ENCODE results near the gene NOS1AP. TPM values are rescaled to one million over a fixed set of nuclear protein-coding genes. Genes with fewer than 3 reads are reported as not detected.

The NOS1AP gene
- total RNA-seq, 3 donors from 2014 or later, result 11.8 to 17.4 (median 14.3) TPM

DNA sequence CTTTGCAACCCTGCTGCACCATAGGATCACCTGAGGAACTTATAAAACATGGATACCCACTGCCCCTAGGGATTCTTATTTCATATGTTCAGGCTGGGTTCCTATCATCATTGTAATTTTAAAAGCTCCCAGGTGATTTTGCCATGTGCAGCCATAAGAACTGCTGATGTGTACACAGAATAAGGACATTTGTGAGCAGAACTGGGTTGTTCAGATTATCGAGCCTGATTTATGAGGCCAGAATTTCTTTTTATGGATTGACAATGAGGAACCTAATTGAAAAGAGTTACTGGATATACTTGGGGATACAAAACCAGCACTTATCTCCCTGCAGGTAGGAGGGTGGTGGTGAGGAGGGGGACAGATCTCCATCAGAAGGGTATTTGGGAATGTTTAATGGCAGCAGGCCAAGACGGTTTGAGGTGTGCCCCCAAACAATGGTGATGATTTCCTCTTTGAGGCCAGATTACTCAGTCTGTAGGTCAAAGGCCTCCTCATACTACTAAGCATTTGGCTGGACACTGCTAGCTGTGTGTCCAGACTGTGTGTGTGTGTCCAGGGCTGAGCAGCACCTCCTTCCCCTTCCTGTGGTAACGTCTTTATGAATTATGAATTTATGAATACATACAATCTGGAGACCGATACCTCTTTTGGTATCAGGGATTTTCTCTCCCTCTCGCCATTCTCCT is 18.9 kb downstream of the NOS1AP start:
- DNase-seq (no peak), ATAC-seq (peak; percentile 74)
- intact Hi-C loops (cut with DNase I, micrococcal nuclease), result no loop called here
- Histone ChIP-seq H3K9me3 (no peaks in the 10 kb centered on the region), H3K4me3 (no peak overlapping the region), H3K4me1 (ENCODE audit: low read depth) (peaks cover 4% of the 10 kb centered on the region), H3K36me3 (ENCODE audit: low read depth) (no peaks in the 10 kb centered on the region)
- TF ChIP-seq CTCF (IDR thresholded peaks at IDR 0.05), result no peak

- Histone ChIP-seq H3K36me3 (ENCODE audit: low read depth) (no peaks in the 10 kb centered on the region), H3K9me3 (no peaks in the 10 kb centered on the region), H3K4me1 (ENCODE audit: low read depth) (peaks cover 4% of the 10 kb centered on the region), H3K4me3 (no peak overlapping the region)
- ATAC-seq (no peak), DNase-seq (no peak)
- intact Hi-C loops (cut with DNase I, micrococcal nuclease), result no loop called here
- TF ChIP-seq CTCF (IDR thresholded peaks at IDR 0.05), result no peak
Observed at GRCh38 chr1:162089748-162090147, 20.3 kb downstream of the NOS1AP start.

- no peak for TF ChIP-seq CTCF (IDR thresholded peaks at IDR 0.05)
- Histone ChIP-seq H3K36me3 (ENCODE audit: low read depth) (no peaks in the 10 kb centered on the region), H3K4me1 (ENCODE audit: low read depth) (peaks cover 4% of the 10 kb centered on the region), H3K4me3 (no peak overlapping the region), H3K9me3 (no peaks in the 10 kb centered on the region)
- DNase-seq, result no peak
- intact Hi-C loops (cut with DNase I, micrococcal nuclease), result no loop called here
- no peak for ATAC-seq
Observed at GRCh38 chr1:162090378-162090777, 20.9 kb downstream of the NOS1AP start.

DNA sequence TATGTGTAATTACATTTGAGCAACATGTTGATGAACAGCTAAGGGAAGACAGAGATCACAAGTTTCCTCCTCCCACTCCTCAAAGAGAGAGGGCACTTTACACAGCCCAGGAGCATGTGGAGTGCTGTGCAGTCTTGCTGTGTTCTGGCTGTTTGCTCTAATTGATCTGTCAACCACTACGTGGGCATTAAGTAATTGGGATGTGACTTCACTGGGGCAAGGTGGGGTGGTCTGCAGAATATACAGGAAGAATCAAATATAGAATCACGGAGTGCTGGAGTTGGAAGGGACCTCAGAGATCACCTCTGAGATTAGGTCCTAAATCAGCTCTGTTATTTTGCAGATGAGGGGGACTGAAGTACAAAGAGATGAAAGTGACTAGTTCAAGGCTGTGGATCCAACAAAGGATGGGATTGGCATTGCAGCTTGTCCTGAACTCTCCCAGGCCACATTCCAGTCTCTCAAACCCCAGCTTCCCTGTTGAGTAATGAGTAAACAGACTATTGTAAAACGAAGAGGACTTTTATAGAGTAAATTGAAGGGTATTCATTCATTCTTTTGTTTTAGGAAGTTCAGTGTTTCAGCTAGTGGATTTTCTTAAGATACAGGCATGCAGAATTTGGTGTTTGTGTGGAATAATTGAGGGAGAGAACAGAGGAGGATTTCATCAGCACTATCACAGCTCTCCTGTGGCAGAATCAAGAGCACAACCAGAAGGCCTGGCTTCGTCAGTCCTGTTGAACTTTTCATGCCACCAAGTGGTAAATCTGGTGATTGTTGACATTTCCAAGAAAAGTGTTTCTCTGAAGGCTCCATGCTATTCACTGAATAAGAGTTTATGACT is 22.4 kb downstream of the NOS1AP start:
- peak; percentile 75 for ATAC-seq
- peaks cover 4% of the 10 kb centered on the region for H3K4me1 ChIP-seq (ENCODE audit: low read depth)
- no peaks in the 10 kb centered on the region for H3K36me3 ChIP-seq (ENCODE audit: low read depth)
- H3K4me3 ChIP-seq, result no peak overlapping the region
- no peak for TF ChIP-seq CTCF (IDR thresholded peaks at IDR 0.05)
- H3K9me3 ChIP-seq, result no peaks in the 10 kb centered on the region
- intact Hi-C loops (cut with DNase I, micrococcal nuclease), result no loop called here
- DNase-seq, result no peak

DNA sequence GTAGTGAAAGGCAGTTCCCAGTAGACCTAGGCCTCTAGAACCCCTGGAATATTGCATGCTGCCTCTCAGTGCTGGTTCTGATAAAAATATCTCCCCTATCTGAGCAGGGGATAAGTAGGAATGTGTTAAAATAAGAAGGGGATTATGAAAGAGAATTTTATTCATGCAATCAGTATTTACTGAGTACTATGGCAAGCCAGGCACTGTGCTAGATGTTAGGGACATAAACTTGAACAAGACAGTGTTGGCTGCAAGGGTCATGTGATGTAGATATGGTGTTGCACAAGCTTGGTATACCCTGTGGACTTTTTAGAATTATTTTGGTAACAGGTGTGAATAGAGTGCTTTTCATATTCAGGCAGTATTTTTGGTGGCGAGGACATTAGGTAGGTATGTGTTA is 23.6 kb downstream of the NOS1AP start:
- DNase-seq (no peak), ATAC-seq (no peak)
- no peaks in the 10 kb centered on the region for H3K36me3 ChIP-seq (ENCODE audit: low read depth)
- TF ChIP-seq CTCF (IDR thresholded peaks at IDR 0.05), result no peak
- peaks cover 4% of the 10 kb centered on the region for H3K4me1 ChIP-seq (ENCODE audit: low read depth)
- intact Hi-C loops (cut with DNase I, micrococcal nuclease), result no loop called here
- no peak overlapping the region for H3K4me3 ChIP-seq
- H3K9me3 ChIP-seq, result no peaks in the 10 kb centered on the region

Data from mucosa of descending colon (tissue), 3 donors.